ENCODE results near the gene NAT10.
A peak's percentile ranks its signal among the peaks of the same experiment; 100 is the strongest.

GRCh38 chr11:34128824-34129223, 23.4 kb downstream of the NAT10 start:
- TF ChIP-seq CSDC2 (CRISPR knock-in tag; IDR thresholded peaks at IDR 0.05) (no peak), SNAI2 (CRISPR knock-in tag; IDR thresholded peaks at IDR 0.05) (no peak), ZFP30 (CRISPR knock-in tag; IDR thresholded peaks at IDR 0.05) (no peak), TOX (CRISPR knock-in tag; IDR thresholded peaks at IDR 0.05; ENCODE audit: borderline replicate concordance) (no peak), RARB (CRISPR knock-in tag; IDR thresholded peaks at IDR 0.05) (no peak), ISL1 (CRISPR knock-in tag; IDR thresholded peaks at IDR 0.05) (no peak), ESRRG (CRISPR knock-in tag; IDR thresholded peaks at IDR 0.05) (no peak), ZNF8 (CRISPR knock-in tag; IDR thresholded peaks at IDR 0.05) (peak; percentile 93), ZFP3 (CRISPR knock-in tag; IDR thresholded peaks at IDR 0.05) (no peak), ZNF565 (CRISPR knock-in tag; conservative IDR thresholded peaks at IDR 0.05; ENCODE audit: low read depth) (no peak)
- TF ChIP-seq, protein P1, sequence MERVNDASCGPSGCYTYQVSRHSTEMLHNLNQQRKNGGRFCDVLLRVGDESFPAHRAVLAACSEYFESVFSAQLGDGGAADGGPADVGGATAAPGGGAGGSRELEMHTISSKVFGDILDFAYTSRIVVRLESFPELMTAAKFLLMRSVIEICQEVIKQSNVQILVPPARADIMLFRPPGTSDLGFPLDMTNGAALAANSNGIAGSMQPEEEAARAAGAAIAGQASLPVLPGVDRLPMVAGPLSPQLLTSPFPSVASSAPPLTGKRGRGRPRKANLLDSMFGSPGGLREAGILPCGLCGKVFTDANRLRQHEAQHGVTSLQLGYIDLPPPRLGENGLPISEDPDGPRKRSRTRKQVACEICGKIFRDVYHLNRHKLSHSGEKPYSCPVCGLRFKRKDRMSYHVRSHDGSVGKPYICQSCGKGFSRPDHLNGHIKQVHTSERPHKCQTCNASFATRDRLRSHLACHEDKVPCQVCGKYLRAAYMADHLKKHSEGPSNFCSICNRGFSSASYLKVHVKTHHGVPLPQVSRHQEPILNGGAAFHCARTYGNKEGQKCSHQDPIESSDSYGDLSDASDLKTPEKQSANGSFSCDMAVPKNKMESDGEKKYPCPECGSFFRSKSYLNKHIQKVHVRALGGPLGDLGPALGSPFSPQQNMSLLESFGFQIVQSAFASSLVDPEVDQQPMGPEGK (CRISPR knock-in tag; IDR thresholded peaks at IDR 0.05; ENCODE audit: borderline replicate concordance), result no peak
- TF ChIP-seq, protein P2, sequence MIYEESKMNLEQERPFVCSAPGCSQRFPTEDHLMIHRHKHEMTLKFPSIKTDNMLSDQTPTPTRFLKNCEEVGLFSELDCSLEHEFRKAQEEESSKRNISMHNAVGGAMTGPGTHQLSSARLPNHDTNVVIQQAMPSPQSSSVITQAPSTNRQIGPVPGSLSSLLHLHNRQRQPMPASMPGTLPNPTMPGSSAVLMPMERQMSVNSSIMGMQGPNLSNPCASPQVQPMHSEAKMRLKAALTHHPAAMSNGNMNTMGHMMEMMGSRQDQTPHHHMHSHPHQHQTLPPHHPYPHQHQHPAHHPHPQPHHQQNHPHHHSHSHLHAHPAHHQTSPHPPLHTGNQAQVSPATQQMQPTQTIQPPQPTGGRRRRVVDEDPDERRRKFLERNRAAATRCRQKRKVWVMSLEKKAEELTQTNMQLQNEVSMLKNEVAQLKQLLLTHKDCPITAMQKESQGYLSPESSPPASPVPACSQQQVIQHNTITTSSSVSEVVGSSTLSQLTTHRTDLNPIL (CRISPR knock-in tag; IDR thresholded peaks at IDR 0.05; ENCODE audit: low read depth), result no peak
